ENCODE measurements around the gene KRTAP9-3.

DNA sequence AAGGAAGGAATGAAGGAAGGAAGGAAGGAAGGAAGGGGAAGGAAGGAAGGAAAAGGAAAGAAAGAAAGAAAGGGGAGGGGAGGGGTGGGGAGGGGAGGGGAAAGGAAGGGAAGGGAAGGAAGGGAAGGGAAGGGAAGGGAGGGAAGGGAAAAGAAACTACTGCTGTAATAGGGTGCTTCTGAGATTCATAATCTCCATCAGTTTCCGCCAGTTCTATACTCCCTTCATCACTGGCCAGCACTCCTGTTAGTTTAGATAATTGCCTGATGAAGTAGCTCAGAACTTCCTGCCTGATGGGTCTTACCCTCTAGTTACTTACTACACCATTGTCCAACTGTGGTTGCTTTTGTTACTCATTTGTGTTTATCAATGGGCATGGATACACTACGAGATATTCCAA, 31.0 kb downstream of the KRTAP9-3 start:
- TF ChIP-seq, protein P1, sequence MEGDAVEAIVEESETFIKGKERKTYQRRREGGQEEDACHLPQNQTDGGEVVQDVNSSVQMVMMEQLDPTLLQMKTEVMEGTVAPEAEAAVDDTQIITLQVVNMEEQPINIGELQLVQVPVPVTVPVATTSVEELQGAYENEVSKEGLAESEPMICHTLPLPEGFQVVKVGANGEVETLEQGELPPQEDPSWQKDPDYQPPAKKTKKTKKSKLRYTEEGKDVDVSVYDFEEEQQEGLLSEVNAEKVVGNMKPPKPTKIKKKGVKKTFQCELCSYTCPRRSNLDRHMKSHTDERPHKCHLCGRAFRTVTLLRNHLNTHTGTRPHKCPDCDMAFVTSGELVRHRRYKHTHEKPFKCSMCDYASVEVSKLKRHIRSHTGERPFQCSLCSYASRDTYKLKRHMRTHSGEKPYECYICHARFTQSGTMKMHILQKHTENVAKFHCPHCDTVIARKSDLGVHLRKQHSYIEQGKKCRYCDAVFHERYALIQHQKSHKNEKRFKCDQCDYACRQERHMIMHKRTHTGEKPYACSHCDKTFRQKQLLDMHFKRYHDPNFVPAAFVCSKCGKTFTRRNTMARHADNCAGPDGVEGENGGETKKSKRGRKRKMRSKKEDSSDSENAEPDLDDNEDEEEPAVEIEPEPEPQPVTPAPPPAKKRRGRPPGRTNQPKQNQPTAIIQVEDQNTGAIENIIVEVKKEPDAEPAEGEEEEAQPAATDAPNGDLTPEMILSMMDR (IDR thresholded peaks at IDR 0.05): no peak
- TF ChIP-seq POLR2A (IDR thresholded peaks at IDR 0.05): no peak
